HepG2 (cell line): ENCODE results near the gene FAM234A.

Experiments used
- POLR2A ChIP-seq, 2 experiments: IDR thresholded peaks; 2 replicates each; pipeline ENCODE4 v1.6.1; 2011; ENCODE audit warnings: low read depth in 2 of 2, low read length in 2 of 2, mild to moderate bottlenecking in 1 of 2, moderate library complexity in 1 of 2; ENCODE audit not compliant: insufficient read depth in 1 of 2
- ZNF446 ChIP-seq: sonication (generic); formaldehyde crosslinking; IDR thresholded peaks from 2 replicates; pipeline ENCODE4 v1.5.0; 2020; ENCODE audit warnings: mild to moderate bottlenecking, missing genetic modification reagents
- ZNF510 ChIP-seq: sonication (generic); formaldehyde crosslinking; IDR thresholded peaks from 2 replicates; pipeline ENCODE4 v1.4.0; 2020; ENCODE audit warnings: low read depth, mild to moderate bottlenecking, missing genetic modification reagents
- TF ChIP-seq, protein P1 (sequence below): sonication (generic); formaldehyde crosslinking; IDR thresholded peaks from 2 replicates; pipeline ENCODE4 v1.5.1; 2020; ENCODE audit warnings: mild to moderate bottlenecking, missing genetic modification reagents

DNA sequence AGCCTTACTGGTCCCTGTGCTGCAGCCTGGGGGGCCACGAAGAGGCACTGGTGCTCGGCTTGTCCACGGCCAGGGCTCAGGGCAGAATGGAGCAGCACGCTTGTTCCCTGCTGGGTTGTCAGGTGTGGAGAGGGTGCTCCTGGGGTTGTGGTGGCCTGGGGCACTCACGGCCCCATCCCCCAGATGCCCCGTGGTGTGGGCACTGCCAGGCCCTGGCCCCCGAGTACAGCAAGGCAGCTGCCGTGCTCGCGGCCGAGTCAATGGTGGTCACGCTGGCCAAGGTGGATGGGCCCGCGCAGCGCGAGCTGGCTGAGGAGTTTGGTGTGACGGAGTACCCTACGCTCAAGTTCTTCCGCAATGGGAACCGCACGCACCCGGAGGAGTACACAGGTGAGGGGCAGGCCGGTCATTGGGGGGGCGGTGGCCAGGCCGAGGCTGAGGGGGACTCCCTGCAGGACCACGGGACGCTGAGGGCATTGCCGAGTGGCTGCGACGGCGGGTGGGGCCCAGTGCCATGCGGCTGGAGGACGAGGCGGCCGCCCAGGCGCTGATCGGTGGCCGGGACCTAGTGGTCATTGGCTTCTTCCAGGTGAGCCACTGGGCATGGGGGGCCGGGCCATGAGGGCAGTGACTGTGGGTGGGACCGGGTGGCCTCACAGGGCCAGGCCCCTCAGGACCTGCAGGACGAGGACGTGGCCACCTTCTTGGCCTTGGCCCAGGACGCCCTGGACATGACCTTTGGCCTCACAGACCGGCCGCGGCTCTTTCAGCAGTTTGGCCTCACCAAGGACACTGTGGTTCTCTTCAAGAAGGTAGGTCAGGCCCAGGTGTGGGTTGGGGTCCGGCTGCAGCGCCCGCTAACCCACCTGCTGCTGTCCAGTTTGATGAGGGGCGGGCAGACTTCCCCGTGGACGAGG is 49.8 kb downstream of the FAM234A start:
- TF ChIP-seq POLR2A (IDR thresholded peaks at IDR 0.05; ENCODE audit: insufficient read depth in 1 of 2, low read depth in 2 of 2, low read length in 2 of 2) (no peak), ZNF446 (CRISPR knock-in tag) (no peak), ZNF510 (CRISPR knock-in tag) (no peak)
- TF ChIP-seq, protein P1, sequence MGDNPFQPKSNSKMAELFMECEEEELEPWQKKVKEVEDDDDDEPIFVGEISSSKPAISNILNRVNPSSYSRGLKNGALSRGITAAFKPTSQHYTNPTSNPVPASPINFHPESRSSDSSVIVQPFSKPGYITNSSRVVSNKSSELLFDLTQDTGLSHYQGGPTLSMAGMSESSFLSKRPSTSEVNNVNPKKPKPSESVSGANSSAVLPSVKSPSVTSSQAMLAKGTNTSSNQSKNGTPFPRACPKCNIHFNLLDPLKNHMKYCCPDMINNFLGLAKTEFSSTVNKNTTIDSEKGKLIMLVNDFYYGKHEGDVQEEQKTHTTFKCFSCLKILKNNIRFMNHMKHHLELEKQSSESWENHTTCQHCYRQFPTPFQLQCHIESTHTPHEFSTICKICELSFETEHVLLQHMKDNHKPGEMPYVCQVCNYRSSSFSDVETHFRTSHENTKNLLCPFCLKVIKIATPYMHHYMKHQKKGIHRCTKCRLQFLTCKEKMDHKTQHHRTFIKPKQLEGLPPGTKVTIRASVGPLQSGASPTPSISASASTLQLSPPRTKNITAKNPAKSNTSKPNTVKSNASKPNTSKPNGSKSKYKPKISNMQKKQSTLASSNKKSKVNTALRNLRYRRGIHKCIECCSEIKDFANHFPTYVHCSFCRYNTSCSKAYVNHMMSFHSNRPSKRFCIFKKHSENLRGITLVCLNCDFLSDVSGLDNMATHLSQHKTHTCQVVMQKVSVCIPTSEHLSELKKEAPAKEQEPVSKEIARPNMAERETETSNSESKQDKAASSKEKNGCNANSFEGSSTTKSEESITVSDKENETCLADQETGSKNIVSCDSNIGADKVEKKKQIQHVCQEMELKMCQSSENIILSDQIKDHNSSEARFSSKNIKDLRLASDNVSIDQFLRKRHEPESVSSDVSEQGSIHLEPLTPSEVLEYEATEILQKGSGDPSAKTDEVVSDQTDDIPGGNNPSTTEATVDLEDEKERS (CRISPR knock-in tag) = no peak
